ENCODE measurements around the gene XK.
"Not testable (repeated sequence)": the region's sequence is repeated elsewhere in the genome, so short reads cannot be mapped to it uniquely, and the experiment has no call there.

XK gene

DNA sequence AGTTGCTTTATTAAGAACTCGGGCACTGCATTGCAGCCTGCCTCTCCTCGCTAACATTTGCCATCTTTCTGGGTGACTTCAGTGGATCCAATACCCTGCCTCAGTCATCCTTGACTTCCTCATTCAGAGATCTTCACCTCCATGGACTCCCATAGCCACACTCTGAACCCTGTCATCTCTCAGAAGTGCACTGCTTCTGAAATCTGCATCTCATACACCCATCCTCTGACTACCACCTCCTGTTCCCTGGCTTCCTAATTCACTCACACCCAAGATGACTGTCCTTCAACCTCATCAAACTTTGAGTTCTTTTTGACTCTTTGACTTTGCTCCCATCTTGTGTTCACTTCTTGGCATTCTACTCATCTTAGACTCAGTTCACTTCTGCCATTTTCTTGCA lies 68.9 kb downstream of the XK start:
- DNase-seq (ENCODE audit: low read depth, low spot score): no peak

DNA sequence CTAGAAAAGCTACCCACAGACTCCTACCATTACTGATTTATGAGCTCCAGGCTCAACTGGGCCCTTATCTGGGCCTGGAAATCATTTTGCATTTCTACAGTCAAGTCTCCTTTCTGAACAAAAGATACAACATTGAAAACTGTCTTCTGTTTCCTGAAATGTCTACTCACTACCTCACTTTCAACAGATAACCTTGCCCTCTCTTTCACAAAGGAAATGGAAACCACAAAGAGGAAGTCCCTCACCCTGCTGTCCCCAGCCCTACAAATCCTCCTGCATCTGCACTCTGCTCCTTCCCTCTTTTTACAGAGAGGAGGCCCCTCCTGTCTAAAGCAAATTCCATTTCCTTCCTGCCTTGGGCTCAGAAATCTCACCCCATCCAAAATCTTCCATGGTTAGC lies 69.4 kb downstream of the XK start:
- DNase-seq (ENCODE audit: low read depth, low spot score): no peak

DNA sequence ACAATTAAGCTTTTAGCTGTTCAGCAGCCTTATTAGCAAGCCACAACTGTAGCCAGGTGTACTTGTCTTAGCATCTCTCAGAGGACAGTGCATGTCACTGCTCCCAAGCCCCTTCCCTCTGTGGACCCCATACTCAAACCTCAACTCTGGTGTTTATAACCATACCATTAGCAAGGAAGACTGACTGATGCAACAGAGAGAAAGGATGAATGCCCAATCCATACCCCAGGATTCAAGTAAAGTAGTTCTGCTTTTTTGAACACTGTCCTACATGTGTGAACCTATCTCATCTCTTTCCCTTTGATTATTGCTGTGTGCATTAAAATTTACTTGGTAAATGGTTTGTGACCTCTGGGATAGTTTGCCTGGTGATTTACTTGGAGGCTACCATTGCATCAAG lies 71.5 kb downstream of the XK start:
- no peak for DNase-seq (ENCODE audit: low read depth, low spot score)

DNA sequence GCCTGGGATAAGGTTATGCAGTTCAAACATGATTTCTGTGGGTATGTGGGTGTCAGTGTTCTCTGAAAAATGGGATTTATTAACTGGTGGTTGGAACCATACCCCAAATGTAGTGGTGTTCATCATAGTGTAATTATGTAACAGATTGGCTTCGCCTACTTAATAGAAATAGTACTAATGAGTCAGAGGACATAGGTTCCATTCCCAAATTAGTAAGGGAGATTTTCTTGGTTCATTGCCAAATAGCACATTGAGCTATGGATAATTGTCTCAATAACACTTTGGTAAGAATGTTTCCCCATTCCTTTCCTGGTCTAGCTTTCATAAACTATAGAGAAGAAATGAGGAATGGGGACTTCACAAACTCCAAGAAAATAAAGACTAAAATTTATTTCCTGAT lies 73.8 kb downstream of the XK start:
- DNase-seq (ENCODE audit: low read depth, low spot score): no peak

DNA sequence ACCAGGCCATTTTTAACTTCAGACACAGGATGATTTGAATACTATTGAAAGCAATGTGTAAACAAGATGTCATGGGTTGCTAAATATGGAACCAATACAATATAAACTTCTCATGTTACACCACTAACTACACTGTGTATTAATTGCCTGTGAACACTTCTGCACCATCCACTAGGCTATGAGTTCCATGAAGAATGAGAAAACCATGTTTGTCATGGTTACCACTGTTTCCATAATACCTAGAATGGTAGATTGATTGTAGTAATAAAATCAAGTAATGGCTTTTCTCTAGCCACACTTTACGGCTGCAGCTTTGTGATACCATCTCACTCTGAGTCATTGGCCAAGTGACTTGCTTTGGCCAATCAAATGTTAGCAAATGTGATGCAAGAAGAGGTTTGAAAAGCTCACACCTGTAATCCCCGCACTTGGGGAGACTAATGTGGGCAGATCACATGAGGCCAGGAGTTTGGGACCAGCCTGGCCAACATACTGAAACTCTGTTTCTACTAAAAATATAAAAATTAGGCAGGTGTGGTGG lies 74.4 kb downstream of the XK start:
- no peak for DNase-seq (ENCODE audit: low read depth, low spot score)

DNA sequence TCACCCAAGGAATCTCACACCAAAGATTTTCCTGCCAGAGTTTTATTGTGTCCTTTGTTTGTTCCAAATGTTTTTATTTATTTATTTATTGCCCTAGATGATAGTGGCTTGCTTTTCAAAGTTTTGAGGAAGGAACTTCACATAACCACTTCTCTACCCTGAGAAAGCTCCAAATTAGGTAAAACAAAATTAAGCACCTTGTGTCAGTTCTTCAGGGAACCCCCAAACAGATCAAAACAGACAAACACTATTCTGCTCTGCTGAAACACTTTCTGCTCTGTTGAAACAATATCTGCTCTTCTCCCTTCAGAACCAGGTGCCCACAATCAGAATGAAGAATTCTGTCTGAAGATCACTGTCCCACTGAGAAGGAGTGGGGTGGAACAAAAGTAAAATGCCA lies 77.8 kb downstream of the XK start:
- no peak for DNase-seq (ENCODE audit: low read depth, low spot score)

DNA sequence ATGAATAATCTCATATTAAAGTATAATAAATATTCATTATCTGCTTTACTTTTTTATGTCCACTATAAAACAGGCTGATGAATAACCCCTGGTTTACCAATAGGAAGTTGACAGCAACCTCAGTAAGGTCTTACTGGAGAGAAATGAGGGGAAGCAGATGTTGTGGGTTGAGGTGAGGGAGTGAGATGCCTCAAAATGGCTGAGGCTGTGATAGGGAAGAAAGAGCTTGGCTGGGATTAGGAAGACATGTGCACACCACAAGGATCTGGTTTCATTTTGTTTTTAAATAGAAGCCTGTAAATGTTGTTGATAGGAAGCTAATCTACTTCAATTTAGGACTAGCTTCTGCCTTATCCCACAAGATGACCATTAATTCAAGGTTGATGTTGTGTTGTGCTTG lies 79.9 kb downstream of the XK start:
- DNase-seq (ENCODE audit: low read depth, low spot score): no peak

DNA sequence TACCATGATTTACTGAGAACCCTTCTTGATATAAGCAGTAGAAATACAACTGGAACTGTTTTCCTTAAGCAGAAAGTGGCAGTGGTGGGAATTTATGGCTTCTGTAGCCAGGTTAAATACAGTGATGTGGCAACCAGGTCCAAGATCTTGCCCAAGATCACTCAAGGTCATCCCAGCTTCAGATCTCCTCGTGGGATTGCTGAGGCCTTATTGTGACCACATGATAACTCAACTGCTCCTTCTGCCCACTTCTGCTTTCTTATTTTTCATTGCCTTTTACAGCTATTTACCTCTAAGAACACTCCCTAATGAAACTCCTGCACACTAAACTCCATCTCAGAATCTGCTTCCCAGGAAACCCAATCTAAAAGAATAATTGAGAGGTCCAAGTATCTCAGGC lies 81.8 kb downstream of the XK start:
- no peak for DNase-seq (ENCODE audit: low read depth, low spot score)

DNA sequence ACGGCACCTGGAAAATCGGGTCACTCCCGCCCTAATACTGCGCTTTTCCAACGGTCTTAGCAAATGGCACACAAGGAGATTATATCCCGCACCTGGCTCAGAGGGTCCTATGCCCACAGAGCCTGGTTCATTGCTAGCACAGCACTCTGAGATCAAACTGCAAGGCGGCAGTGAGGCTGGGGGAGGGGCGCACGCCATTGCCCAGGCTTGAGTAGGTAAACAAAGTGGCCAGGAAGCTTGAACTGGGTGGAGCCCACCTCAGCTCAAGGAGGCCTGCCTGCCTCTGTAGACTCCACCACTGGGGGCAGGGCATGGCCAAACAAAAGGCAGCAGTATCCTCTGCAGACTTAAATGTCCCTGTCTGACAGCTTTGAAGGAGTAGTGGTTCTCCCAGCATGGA lies 83.3 kb downstream of the XK start:
- DNase-seq (ENCODE audit: low read depth, low spot score): not testable (repeated sequence)

DNA sequence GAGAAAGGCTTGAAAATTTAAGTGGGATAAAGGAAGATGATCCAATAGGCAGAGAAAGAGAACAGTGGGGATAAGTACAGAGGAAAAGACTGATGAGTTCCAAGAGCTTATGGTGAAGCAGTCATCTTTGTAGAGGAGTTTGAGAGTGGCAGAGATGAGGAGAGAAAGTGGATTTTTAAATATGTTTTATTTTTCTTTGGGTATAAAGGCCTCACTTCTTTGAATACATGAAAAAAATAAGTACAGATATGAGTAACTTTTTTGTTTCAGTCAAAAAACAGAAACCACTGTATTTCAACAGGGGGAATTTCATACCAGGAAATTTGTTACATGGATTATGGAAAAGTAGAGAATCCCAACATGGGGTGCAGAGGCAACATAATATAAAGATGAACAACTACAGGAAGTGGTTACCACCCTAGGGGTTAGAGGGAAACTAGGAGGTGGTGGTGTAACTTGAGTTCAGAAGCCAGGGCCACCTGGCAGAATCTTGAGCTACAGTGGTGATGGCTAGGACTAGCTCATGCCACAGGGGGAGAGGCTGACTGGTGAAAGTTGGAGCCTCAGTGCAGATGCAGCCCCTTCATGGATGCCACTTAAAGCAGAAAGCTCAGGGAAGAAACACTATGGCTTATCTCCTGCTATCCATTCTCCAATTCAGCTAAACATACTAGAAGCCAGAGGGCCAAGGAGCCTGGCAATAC lies 90.8 kb downstream of the XK start:
- no peak for DNase-seq (ENCODE audit: low read depth, low spot score)

DNA sequence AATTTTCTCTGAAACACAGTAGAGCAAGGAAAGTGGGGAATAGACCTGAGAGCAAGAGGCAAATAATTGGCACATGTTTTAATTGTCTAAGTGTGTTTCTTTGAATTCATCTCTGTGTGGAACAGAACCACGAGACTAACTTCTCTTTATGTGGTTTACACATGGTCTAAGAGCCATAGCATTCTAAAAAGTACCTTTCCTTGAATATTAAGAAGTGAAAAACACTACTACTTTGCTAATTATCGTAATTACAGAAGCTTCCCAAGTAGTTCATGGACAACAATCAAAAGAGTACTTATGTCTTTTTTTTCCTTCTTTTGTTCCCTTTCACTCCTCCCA lies 91.4 kb downstream of the XK start:
- no peak for DNase-seq (ENCODE audit: low read depth, low spot score)

DNA sequence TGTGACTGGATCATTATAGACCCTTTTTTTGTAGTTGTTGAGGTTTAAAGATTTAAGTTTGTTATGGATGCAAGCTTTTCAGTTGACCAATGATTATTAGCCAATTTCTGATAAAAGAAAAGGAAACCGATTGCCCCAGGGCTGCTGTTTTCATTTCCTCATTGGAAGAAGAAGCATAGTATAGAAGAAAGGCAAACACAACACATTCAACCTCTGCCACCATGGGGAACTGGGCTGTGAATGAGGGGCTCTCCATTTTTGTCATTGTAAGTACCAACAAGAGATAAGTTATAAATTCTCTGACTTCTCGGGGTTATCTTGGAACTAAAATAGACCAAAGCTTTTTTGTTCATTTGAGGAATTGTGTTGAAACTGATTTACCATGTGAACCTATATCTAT lies 94.3 kb downstream of the XK start, which contains the start of gene CYBB:
Gene CYBB, plus strand, starts transcription at position 203 of the 400 bp plus-strand sequence. Its CDS starts 19 bp downstream, at position 222.
- DNase-seq (ENCODE audit: low read depth, low spot score): no peak

DNA sequence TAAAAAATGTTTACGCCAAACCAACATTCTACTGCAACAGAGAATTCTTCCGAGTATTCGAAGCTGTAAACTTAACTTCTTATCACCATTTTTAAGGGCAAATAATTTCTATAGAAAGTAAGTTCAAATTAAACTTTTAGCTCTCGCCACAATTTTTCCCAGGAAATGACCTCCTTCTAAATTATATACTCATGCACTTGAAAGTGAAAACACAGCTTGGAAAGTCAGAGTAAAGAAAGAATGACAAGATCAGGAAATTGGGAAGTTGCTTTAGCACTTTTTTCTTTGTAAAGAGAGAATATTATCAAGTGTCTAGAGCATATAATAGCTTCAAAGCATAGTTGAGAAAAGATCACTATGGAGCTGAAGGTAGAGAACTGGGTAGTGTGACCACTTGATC lies 95.5 kb downstream of the XK start:
- no peak for DNase-seq (ENCODE audit: low read depth, low spot score)
